H1 (cell line): ENCODE results near the gene INPP5K. TPM values are rescaled to one million over a fixed set of nuclear protein-coding genes. Genes with fewer than 3 reads are reported as not detected.

Source experiments
- BRCA1 ChIP-seq: IDR thresholded peaks from 2 replicates; pipeline ENCODE4 v1.6.1; 2012; ENCODE audit warnings: low read depth, low read length, improper control_type of control experiment
- RNF2 ChIP-seq: fragments of 200-900, 300-1000 bp; sonication (generic); IDR thresholded peaks from 2 replicates; pipeline ENCODE4 v1.7.1; 2016; ENCODE audit warnings: borderline replicate concordance, low read depth, mild to moderate bottlenecking, antibody characterized with exemption, low read length; ENCODE audit not compliant: poor library complexity, severe bottlenecking; ENCODE audit errors: missing control alignments
- YY1 ChIP-seq: IDR thresholded peaks from 2 replicates; pipeline ENCODE4 v1.6.1; 2011; ENCODE audit warnings: low read depth, mild to moderate bottlenecking, low read length
- polyA plus RNA-seq, 7 experiments: library from polyadenylated mRNA; depleted of rRNA in 3 of 7; stranded (reverse) in 5 of 7; unstranded in 2 of 7; fragments of >200 nt in 5 of 7; fragments of 200-250 nt in 2 of 7; gene quantifications; 1 replicate in 5 of 7; 2 replicates in 1 of 7; 4 replicates in 1 of 7; pipeline versions ENCODE4 v1.2.1 to v1.2.3, GENCODE V29; 2011 to 2013; ENCODE audit warnings: missing spikeins in 2 of 7, mixed read lengths in 2 of 7
- total RNA-seq: library from RNA; stranded (reverse); fragmentation: NEBNext Ultra II Directional; extraction: Animal tissue kit (Norgen Biotek cat#: 25700); gene quantifications from 2 replicates; pipeline ENCODE4 v1.2.1, GENCODE V29; 2021

The INPP5K gene
- total and polyA plus RNA-seq, 2 of the 8 experiments (the other 6 are each of a cell fraction or from before 2014, with no cell fraction given): 21.0 to 24.1 TPM

DNA sequence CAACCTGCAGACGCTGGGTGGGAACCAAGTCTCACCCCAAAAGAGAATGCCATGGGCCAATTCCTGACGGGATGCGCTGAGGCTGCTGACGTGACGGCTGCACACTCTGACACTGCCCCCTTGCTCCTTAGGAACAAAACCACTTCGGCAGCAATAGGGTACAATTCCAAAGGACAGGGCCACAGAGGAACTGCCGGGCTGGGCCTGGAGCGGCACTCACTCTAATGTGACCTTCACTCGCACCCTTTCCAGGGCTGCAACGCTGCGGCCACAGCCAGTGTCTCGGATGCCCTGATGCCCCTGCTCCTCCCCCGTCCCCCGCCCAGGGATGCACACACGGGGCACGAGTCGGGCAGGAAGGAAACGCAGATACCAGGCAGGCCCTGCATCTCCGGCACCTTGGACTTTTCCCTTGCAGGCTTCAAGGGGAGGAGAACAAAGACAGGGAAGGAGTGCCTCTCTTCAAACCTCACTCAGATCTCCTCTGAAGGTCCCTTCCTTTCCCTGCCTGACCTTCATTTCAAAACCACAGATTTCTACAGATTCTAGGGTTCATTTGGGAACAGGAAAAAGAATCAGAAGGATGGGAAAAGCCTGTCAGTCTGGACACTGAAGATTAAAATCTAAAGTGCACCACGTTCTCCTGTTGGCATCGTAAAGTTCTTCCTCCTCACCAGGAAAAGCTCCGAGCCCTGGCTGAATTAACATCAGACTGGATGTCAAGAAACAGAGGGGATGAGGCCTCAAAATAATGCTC is 43.9 kb upstream of the INPP5K start (continued):
- TF ChIP-seq BRCA1 (no peak), RNF2 (no peak), YY1 (no peak)
- TF ChIP-seq, all 59 proteins: peak for 0
